A549 (cell line): ENCODE data around the gene MICU2.

ENCODE experiments used
- CTCF ChIP-seq: fragments of >200 bp; sonication (Bioruptor Twin); formaldehyde crosslinking; IDR thresholded peaks from 3 replicates; pipeline ENCODE4 v1.5.1; 2016
- EP300 ChIP-seq, 2 experiments: fragments of >200 bp; sonication (Bioruptor Twin); formaldehyde crosslinking; IDR thresholded peaks; 2 replicates in 1 of 2; 3 replicates in 1 of 2; pipeline ENCODE4 v1.6.1; 2016 to 2017
- JUNB ChIP-seq: fragments of >200 bp; sonication (Bioruptor Twin); formaldehyde crosslinking; IDR thresholded peaks from 2 replicates; pipeline ENCODE4 v1.6.1; 2016
- MAX ChIP-seq: IDR thresholded peaks from 2 replicates; pipeline ENCODE4 v1.6.1; 2012
- PBX3 ChIP-seq: IDR thresholded peaks from 2 replicates; pipeline ENCODE4 v1.6.1; 2012
- POLR2A ChIP-seq: IDR thresholded peaks from 2 replicates; pipeline ENCODE4 v1.6.1; 2012; ENCODE audit warnings: mild to moderate bottlenecking, low read length
- RAD21 ChIP-seq, 2 experiments: fragments of >200 bp in 1 of 2; sonication (Bioruptor Twin) in 1 of 2; formaldehyde crosslinking in 1 of 2; IDR thresholded peaks in 1 of 2; conservative IDR thresholded peaks in 1 of 2; 2 replicates in 1 of 2; 3 replicates in 1 of 2; pipeline ENCODE4 v1.6.1; 2012 to 2018; ENCODE audit warnings: inconsistent platforms in 1 of 2
- RCOR1 ChIP-seq: fragments of 150-350 bp; IDR thresholded peaks from 2 replicates; pipeline ENCODE4 v1.6.1; 2014; ENCODE audit warnings: antibody characterized with exemption, low read length, low read depth
- REST ChIP-seq: fragments of 200-600 bp; sonication (generic); IDR thresholded peaks from 2 replicates; pipeline ENCODE4 v1.6.1; 2016; ENCODE audit warnings: antibody characterized with exemption, mild to moderate bottlenecking, moderate library complexity
- TP53 ChIP-seq: fragments of 250-450 bp; sonication (Bioruptor Pico); IDR thresholded peaks from 2 replicates; pipeline ENCODE4 v1.5.0; 2021; ENCODE audit warnings: mild to moderate bottlenecking, moderate library complexity

GRCh38 chr13:21613791-21614190 is 9.8 kb upstream of the MICU2 start:
- no peak for TF ChIP-seq RCOR1
- TF ChIP-seq CTCF: no peak
- TF ChIP-seq JUNB: no peak
- no peak for TF ChIP-seq PBX3
- no peak for TF ChIP-seq REST
- TF ChIP-seq RAD21 (conservative IDR thresholded peaks at IDR 0.05 in 1 of 2, IDR thresholded peaks at IDR 0.05 in 1 of 2): no peak
- TF ChIP-seq TP53: no peak
- no peak for TF ChIP-seq POLR2A
- TF ChIP-seq EP300 (IDR thresholded peaks at IDR 0.05): no peak
- TF ChIP-seq MAX: no peak
